B cell (primary cell): ENCODE results near the gene TMEM14A. TPM values are rescaled to one million over a fixed set of nuclear protein-coding genes. Genes with fewer than 3 reads are reported as not detected.

Experiments used
- ATAC-seq: fragments of 200-7000 bp; cut with Tn5 transposase; one replicate; pipeline ENCODE4 v1.10.0; 2021; ENCODE audit warnings: low read depth, mild to moderate bottlenecking, moderate number of reproducible peaks, moderate library complexity
- CTCF ChIA-PET: fragments of 350-600 bp; sonication (Branson Sonifier 250); formaldehyde crosslinking; loops from one replicate; lab custom pipeline; 2021; ENCODE audit warnings: antibody characterized with exemption, inconsistent platforms; lab: Charles Lee
- POLR2A ChIA-PET: fragments of 350-600 bp; sonication (Branson Sonifier 250); formaldehyde crosslinking; loops from one replicate; lab custom pipeline; 2021; ENCODE audit warnings: antibody characterized with exemption; lab: Charles Lee
- DNase-seq: peaks from one replicate; pipeline ENCODE4 v3.0.0; 2013
- H2AFZ ChIP-seq: 2 replicates; pipeline ENCODE4 v1.6.1; 2012; ENCODE audit warnings: mild to moderate bottlenecking, low read depth, low read length; ENCODE audit not compliant: insufficient read depth, poor library complexity, severe bottlenecking
- H3K27ac ChIP-seq, 2 donors: 1 replicate in 1 of 2; 2 replicates in 1 of 2; pipeline ENCODE4 v1.5.1; 2012 to 2013; ENCODE audit warnings: low read length in 2 of 2, mild to moderate bottlenecking in 2 of 2, moderate library complexity in 1 of 2
- H3K27me3 ChIP-seq, 4 experiments: fragments of 200-600 bp in 1 of 4; sonication (generic) in 1 of 4; replicated peaks in 1 of 4; 1 replicate in 2 of 4; 2 replicates in 2 of 4; pipeline versions ENCODE4 v1.6.1 to v1.7.0; 2013 to 2016; ENCODE audit warnings: low read length in 3 of 4, mild to moderate bottlenecking in 2 of 4, mixed read lengths in 1 of 4, moderate library complexity in 1 of 4; ENCODE audit not compliant: insufficient read depth in 4 of 4, control insufficient read depth in 3 of 4; ENCODE audit errors: control extremely low read depth in 1 of 4
- H3K36me3 ChIP-seq, 2 experiments: replicated peaks in 1 of 2; 1 replicate in 1 of 2; 2 replicates in 1 of 2; pipeline versions ENCODE4 v1.6.1 to v1.7.1; 2013; ENCODE audit warnings: low read length in 1 of 2; ENCODE audit not compliant: insufficient read depth in 2 of 2, control insufficient read depth in 1 of 2; ENCODE audit errors: control extremely low read depth in 1 of 2, extremely low read depth in 1 of 2
- H3K4me1 ChIP-seq, 2 donors: fragments of 200-600 bp in 1 of 2; sonication (generic) in 1 of 2; 1 replicate in 1 of 2; 2 replicates in 1 of 2; pipeline versions ENCODE4 v1.5.1 to v1.6.1; 2013 to 2017; ENCODE audit warnings: low read length in 2 of 2; ENCODE audit not compliant: control insufficient read depth in 2 of 2, insufficient read depth in 2 of 2
- H3K4me2 ChIP-seq: replicated peaks from 2 replicates; pipeline ENCODE3; 2012; ENCODE audit warnings: mild to moderate bottlenecking, low read depth, low read length; ENCODE audit not compliant: poor library complexity, severe bottlenecking
- H3K4me3 ChIP-seq, 5 experiments: fragments of 200-600 bp in 1 of 5; sonication (generic) in 1 of 5; 1 replicate in 3 of 5; 2 replicates in 2 of 5; pipeline versions ENCODE4 v1.5.1 to v1.7.0; 2011 to 2016; ENCODE audit warnings: low read length in 4 of 5, mild to moderate bottlenecking in 4 of 5, low read depth in 2 of 5, control low read depth in 1 of 5, moderate library complexity in 1 of 5; ENCODE audit not compliant: insufficient read depth in 1 of 5; ENCODE audit errors: control extremely low read depth in 1 of 5, extremely low read depth in 1 of 5
- H3K79me2 ChIP-seq: fragments of 200-600 bp; sonication (generic); one replicate; pipeline ENCODE4 v1.6.0; 2016; ENCODE audit warnings: low read length; ENCODE audit not compliant: control insufficient read depth, insufficient read depth
- H3K9ac ChIP-seq: fragments of 200-600 bp; sonication (generic); 2 replicates; pipeline ENCODE4 v1.6.1; 2017; ENCODE audit warnings: mild to moderate bottlenecking, low read length, moderate library complexity
- H3K9me3 ChIP-seq, 3 donors: one replicate each; pipeline versions ENCODE4 v1.6.1 to v1.7.1; 2013; ENCODE audit warnings: low read length in 2 of 3; ENCODE audit not compliant: control insufficient read depth in 2 of 3, insufficient read depth in 1 of 3; ENCODE audit errors: control extremely low read depth in 1 of 3
- H4K20me1 ChIP-seq: 2 replicates; pipeline ENCODE4 v1.6.0; 2012; ENCODE audit warnings: mild to moderate bottlenecking, low read length; ENCODE audit not compliant: insufficient read depth, control insufficient read depth, poor library complexity, severe bottlenecking
- H3K27ac Mint-ChIP-seq: one replicate; pipeline ENCODE4 v1.8.0; 2021; ENCODE audit warnings: mixed read lengths
- H3K27me3 Mint-ChIP-seq: one replicate; pipeline ENCODE4 v1.8.0; 2021; ENCODE audit warnings: mixed read lengths
- H3K4me1 Mint-ChIP-seq: one replicate; pipeline ENCODE4 v1.8.0; 2021; ENCODE audit warnings: mixed read lengths
- H3K4me3 Mint-ChIP-seq: one replicate; pipeline ENCODE4 v1.8.0; 2021; ENCODE audit warnings: mixed read lengths
- H3K9me3 Mint-ChIP-seq: one replicate; pipeline ENCODE4 v1.8.0; 2022; ENCODE audit warnings: mixed read lengths; ENCODE audit not compliant: insufficient read depth
- CTCF ChIP-seq: fragments of 200-600 bp; IDR thresholded peaks from one replicate; pipeline ENCODE4 v1.8.0; 2022; ENCODE audit warnings: antibody characterized with exemption, mild to moderate bottlenecking
- EZH2 ChIP-seq: IDR thresholded peaks from 2 replicates; pipeline ENCODE4 v1.6.1; 2012; ENCODE audit warnings: borderline replicate concordance, low read depth, mild to moderate bottlenecking, moderate library complexity, low read length; ENCODE audit not compliant: insufficient read depth, poor library complexity, severe bottlenecking
- WGBS: methylation state at CpG from one replicate; pipeline ENCODE4 v1.1.5; 2013; ENCODE audit warnings: missing lambda C conversion rate; ENCODE audit not compliant: insufficient coverage; 5-methylcytosine and 5-hydroxymethylcytosine counted together
- intact Hi-C: fragments of 100-400 bp; cut with micrococcal nuclease; formaldehyde crosslinking; loops from one replicate; pipeline ENCODE4 v1.10.0; 2022
- polyA plus RNA-seq: library from polyadenylated mRNA; depleted of rRNA; stranded (reverse); fragments of >200 nt; gene quantifications from 2 replicates; pipeline ENCODE4 v1.2.3, GENCODE V29; 2012
- total RNA-seq, 2 donors: library from RNA; stranded (reverse); fragments of 120-200 nt in 1 of 2; gene quantifications; 1 replicate in 1 of 2; 2 replicates in 1 of 2; pipeline versions ENCODE4 v1.2.3 to v1.2.4, GENCODE V29; 2013 to 2022

Gene TMEM14A
- total and polyA plus RNA-seq, 2 donors (not counting 1 experiment from before 2014, with no cell fraction given) = 5.2 to 9.5 TPM

DNA sequence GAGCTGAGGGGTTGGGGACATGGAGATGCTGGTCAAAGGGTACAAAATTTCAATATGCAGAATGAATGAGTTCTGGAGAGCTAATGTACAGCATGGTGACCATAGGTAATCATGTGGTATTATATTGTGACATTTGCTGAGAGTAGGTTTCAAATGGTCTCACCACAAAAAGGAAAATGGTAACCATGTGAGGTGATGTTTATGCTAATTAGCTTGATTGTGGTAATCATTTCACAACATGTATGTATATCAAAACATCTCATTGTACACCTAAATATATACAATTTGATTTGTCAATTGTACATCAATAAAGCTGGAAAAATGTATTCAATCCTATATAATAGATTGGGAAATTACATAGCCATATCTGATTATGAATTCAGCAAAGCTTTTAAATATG lies 29.5 kb upstream of the TMEM14A start:
- no peak overlapping the region for H3K27ac Mint-ChIP-seq
- Histone ChIP-seq H3K4me3 (no peak overlapping the region), H3K36me3 (no peaks in the 10 kb centered on the region), H3K4me2 (no peak overlapping the region), H3K79me2 (no peaks in the 10 kb centered on the region), H3K9ac (no peak overlapping the region), H3K4me1 (no peaks in the 10 kb centered on the region), H3K9me3 (no peaks in the 10 kb centered on the region), H2AFZ (no peak overlapping the region), H3K27ac (no peak overlapping the region), H3K27me3 (peaks cover 0 to 8% (median 2%) of the 10 kb centered on the region in 4 experiments), H4K20me1 (no peaks in the 10 kb centered on the region)
- no peak overlapping the region for H3K4me3 Mint-ChIP-seq
- no peaks in the 10 kb centered on the region for H3K4me1 Mint-ChIP-seq
- intact Hi-C loops = no loop called here
- no peak for DNase-seq
- H3K9me3 Mint-ChIP-seq = no peaks in the 10 kb centered on the region
- peaks cover 34% of the 10 kb centered on the region for H3K27me3 Mint-ChIP-seq
- ChIA-PET CTCF (interaction anchor here (0.8 to 2.5 kb wide), 2 partner anchors 11 to 22 kb away, joined by 4 to 12 read pairs; no protein-coding TSS in a partner anchor), POLR2A (no interaction called here)
- no peak for ATAC-seq
- TF ChIP-seq EZH2 = no peak
- TF ChIP-seq CTCF = no peak

DNA sequence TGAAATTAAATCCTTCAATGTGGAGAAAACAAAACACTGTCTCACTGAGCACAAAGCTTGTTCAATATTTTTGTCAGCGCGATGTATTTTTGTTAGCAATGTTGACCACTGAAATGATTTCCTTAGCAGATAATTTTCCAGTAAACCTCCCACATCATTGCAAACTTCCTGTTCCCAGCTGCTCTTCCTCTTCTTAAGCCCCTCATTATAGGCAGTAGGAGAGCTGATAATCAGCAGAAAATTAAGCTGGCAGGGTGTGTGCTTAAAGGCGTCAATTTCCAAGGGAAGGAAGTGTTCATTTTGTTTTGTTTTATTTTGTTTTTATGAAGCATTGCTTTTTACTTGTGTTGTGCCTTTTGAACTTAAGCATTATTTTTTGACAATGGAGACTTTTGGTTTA lies 29.1 kb upstream of the TMEM14A start:
- intact Hi-C loops = no loop called here
- Histone ChIP-seq H3K27me3 (peaks cover 0 to 8% (median 2%) of the 10 kb centered on the region in 4 experiments), H3K4me2 (no peak overlapping the region), H3K79me2 (no peaks in the 10 kb centered on the region), H3K4me1 (no peaks in the 10 kb centered on the region), H3K27ac (no peak overlapping the region), H3K36me3 (no peaks in the 10 kb centered on the region), H3K4me3 (no peak overlapping the region), H4K20me1 (no peaks in the 10 kb centered on the region), H3K9me3 (no peaks in the 10 kb centered on the region), H2AFZ (no peak overlapping the region), H3K9ac (no peak overlapping the region)
- no peak for TF ChIP-seq EZH2
- TF ChIP-seq CTCF = no peak
- Mint-ChIP-seq H3K4me1 (no peaks in the 10 kb centered on the region), H3K4me3 (no peak overlapping the region), H3K27me3 (peaks cover 34% of the 10 kb centered on the region), H3K27ac (no peak overlapping the region), H3K9me3 (no peaks in the 10 kb centered on the region)
- ChIA-PET CTCF (interaction anchor here (2.5 kb wide), 1 partner anchor 10 kb away, joined by 12 read pairs; no protein-coding TSS in a partner anchor), POLR2A (no interaction called here)
- ATAC-seq (no peak), DNase-seq (no peak)
- WGBS = 0% methylated on average over 1 of the region's 3 CpGs
